H1 (cell line): ENCODE measurements around the gene CYP17A1.

Experiments
- BACH1 ChIP-seq: IDR thresholded peaks from 2 replicates; pipeline ENCODE4 v1.6.1; 2012; ENCODE audit warnings: low read length, improper control_type of control experiment
- JUND ChIP-seq: IDR thresholded peaks from 2 replicates; pipeline ENCODE4 v1.6.1; 2011; ENCODE audit warnings: mild to moderate bottlenecking, improper control_type of control experiment, low read length
- MAX ChIP-seq: IDR thresholded peaks from 2 replicates; pipeline ENCODE4 v1.6.1; 2012; ENCODE audit warnings: inconsistent platforms
- NANOG ChIP-seq: IDR thresholded peaks from 2 replicates; pipeline ENCODE4 v1.6.1; 2011; ENCODE audit warnings: low read length, low read depth, mild to moderate bottlenecking, inconsistent platforms; ENCODE audit not compliant: insufficient read depth, poor library complexity, severe bottlenecking
- POLR2A ChIP-seq, 2 experiments: IDR thresholded peaks; 1 replicate in 1 of 2; 2 replicates in 1 of 2; pipeline ENCODE4 v1.6.1; 2011; ENCODE audit warnings: low read depth in 2 of 2, low read length in 2 of 2, mild to moderate bottlenecking in 2 of 2; ENCODE audit errors: control extremely low read depth in 1 of 2
- POLR2AphosphoS5 ChIP-seq: IDR thresholded peaks from 2 replicates; pipeline ENCODE4 v1.6.1; 2011; ENCODE audit warnings: low read depth, low read length
- RFX5 ChIP-seq: IDR thresholded peaks from 2 replicates; pipeline ENCODE4 v1.6.1; 2011; ENCODE audit warnings: low read depth, low read length, improper control_type of control experiment, borderline replicate concordance
- SP1 ChIP-seq: IDR thresholded peaks from 2 replicates; pipeline ENCODE4 v1.6.1; 2011; ENCODE audit warnings: low read depth, low read length
- TAF1 ChIP-seq: IDR thresholded peaks from 2 replicates; pipeline ENCODE4 v1.6.1; 2011; ENCODE audit warnings: mild to moderate bottlenecking, low read depth, low read length
- TEAD4 ChIP-seq: IDR thresholded peaks from 2 replicates; pipeline ENCODE4 v1.6.1; 2012; ENCODE audit warnings: low read depth, low read length, inconsistent platforms, mixed read lengths
- TF ChIP-seq, protein P1 (sequence below), 3 experiments: IDR thresholded peaks; 1 replicate in 2 of 3; 2 replicates in 1 of 3; pipeline versions ENCODE4 v1.5.1 to v1.6.1; 2011; ENCODE audit warnings: low read length in 3 of 3, mild to moderate bottlenecking in 3 of 3, inconsistent platforms in 2 of 3, low read depth in 1 of 3, moderate library complexity in 1 of 3; ENCODE audit not compliant: insufficient read depth in 1 of 3; ENCODE audit errors: control extremely low read depth in 1 of 3
- TF ChIP-seq, protein P2 (sequence below): IDR thresholded peaks from 2 replicates; pipeline ENCODE4 v1.6.1; 2011; ENCODE audit warnings: low read length, improper control_type of control experiment

DNA sequence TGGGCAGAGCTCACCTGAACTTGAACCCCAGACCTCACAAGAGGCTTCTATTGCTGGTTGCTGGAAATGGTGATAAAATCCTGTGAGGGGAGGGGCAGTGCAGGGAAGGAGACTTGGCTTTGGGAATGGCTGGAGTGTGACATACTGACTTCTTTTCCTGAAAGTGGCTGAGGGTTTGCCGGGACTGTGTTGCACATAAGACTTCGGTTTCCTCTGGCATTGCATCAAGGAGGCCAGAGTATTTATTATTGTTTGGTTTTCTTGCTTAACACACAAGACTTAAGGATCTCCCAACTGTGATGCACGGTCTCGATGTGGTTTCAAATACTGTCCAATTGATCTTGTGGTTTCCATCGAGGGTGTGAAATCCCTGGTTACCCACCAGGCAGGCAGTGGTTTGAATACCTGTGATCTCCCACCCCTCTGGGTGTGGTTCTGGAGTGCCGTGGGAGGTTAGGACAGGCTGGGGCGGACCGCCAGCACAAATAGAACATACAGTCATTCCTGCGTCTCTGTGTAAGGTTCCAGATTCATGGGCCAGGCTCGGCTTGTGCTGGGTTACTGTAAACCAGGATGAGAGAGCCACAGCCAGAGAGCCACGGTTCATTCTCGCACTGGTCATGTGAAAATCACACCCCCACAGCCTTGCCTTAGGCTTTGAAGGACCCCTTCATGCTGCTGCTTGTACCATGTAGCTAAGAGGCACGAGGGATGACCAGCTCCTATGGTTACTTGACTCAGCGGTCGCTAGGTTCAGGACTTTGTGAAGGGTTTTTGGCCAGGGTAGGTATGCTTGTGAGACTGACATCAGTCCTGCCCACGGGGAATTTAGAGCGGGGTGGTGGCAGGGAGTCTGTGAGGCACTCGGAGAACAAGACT, 54.3 kb downstream of the CYP17A1 start:
- TF ChIP-seq RFX5 (no peak), TEAD4 (no peak), JUND (no peak), POLR2A (IDR thresholded peaks at IDR 0.05; ENCODE audit: control extremely low read depth in 1 of 2, low read depth in 2 of 2, low read length in 2 of 2) (no peak), TAF1 (no peak), POLR2AphosphoS5 (no peak), SP1 (no peak), MAX (no peak), BACH1 (no peak), NANOG (no peak)
- TF ChIP-seq, protein P1, sequence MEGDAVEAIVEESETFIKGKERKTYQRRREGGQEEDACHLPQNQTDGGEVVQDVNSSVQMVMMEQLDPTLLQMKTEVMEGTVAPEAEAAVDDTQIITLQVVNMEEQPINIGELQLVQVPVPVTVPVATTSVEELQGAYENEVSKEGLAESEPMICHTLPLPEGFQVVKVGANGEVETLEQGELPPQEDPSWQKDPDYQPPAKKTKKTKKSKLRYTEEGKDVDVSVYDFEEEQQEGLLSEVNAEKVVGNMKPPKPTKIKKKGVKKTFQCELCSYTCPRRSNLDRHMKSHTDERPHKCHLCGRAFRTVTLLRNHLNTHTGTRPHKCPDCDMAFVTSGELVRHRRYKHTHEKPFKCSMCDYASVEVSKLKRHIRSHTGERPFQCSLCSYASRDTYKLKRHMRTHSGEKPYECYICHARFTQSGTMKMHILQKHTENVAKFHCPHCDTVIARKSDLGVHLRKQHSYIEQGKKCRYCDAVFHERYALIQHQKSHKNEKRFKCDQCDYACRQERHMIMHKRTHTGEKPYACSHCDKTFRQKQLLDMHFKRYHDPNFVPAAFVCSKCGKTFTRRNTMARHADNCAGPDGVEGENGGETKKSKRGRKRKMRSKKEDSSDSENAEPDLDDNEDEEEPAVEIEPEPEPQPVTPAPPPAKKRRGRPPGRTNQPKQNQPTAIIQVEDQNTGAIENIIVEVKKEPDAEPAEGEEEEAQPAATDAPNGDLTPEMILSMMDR (IDR thresholded peaks at IDR 0.05; ENCODE audit: control extremely low read depth in 1 of 3, insufficient read depth in 1 of 3, low read depth in 1 of 3, low read length in 3 of 3), result no peak
- TF ChIP-seq, protein P2, sequence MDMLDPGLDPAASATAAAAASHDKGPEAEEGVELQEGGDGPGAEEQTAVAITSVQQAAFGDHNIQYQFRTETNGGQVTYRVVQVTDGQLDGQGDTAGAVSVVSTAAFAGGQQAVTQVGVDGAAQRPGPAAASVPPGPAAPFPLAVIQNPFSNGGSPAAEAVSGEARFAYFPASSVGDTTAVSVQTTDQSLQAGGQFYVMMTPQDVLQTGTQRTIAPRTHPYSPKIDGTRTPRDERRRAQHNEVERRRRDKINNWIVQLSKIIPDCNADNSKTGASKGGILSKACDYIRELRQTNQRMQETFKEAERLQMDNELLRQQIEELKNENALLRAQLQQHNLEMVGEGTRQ, result no peak
